Activated CD4-positive, alpha-beta T cell treated with anti-CD3 and anti-CD28 coated beads, Interleukin-2, amount 50 U/mL, for 16 hours (primary cell): Measurements from ENCODE around the gene DCAKD.

ENCODE experiments used
- DNase-seq: peaks from one replicate; pipeline ENCODE4 v3.0.0-alpha.2; 2020

The DCAKD gene, protein sequence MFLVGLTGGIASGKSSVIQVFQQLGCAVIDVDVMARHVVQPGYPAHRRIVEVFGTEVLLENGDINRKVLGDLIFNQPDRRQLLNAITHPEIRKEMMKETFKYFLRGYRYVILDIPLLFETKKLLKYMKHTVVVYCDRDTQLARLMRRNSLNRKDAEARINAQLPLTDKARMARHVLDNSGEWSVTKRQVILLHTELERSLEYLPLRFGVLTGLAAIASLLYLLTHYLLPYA

DNA sequence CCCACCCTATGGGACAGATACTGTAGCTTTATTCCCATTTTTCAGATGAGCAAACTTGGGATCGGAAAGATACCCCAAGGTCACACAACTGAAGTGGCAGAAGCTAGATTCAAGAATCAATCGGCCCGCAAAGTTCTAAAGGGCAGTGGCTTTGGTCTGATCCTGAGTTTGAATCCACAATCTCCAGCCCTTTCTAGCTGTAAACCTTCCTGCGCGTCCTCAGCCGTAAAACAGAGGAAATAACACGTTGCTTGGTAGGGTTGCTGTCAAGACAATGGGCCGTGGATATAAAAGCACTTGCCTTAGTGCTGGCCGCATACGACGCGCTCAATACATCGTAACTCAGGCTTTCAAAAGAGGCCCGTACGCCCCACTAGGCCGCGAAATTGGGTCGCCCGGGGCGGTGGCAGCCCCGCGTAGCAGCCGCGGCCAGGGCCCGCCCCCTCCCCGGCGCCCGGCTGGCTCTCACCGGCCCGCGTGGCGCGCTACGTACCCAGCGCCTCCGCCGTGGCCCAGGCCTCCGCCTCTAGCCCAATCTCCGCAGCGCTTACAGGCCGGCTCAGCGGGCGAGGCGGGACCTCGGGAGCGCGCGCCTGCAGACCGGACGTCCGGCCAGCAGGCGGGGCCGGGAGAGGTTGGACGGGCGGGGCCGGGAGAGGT lies at the start of gene DCAKD:
DCAKD (minus strand) TSS at position 573 of the 660 bp plus-strand sequence. CDS start 16,747 bp downstream, outside the sequence.
- DNase-seq = peak; percentile 95

DNA sequence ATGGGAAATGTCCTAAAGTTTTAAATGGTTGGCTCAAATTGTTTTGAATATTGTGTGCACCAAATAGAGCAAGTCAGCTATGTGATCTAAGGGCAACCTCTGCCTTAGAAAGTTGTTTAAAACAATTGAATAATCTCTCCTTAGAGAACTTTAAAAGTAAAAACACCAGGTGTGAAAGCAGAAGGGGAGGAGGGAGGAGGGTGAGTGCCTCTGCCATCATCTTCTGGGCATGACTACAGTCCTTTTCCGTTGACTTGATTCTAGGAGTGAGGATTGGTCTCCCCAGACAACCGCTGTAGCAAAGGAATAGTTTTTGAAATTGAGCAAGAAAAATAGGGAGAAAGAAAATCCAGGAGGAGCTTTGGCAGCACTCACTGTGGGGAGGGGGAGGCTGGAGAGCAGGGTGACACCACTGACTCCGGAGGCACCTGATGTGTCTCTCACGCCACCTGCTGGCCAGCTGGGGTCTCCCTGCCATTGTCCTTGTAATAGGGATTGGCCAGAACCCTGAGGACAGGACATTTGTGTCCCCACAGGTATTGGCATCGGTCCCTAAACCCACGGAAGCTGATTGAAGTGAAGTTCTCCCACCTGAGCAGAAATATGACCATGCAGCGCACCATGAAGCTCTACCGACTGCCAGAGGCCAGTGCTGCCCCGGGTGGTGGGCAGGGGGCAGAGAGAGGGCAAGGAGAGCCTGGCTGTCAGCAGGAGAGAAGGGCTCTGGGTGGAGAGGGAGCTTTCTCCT lies 47.6 kb upstream of the DCAKD start:
- DNase-seq = peak; percentile 79

DNA sequence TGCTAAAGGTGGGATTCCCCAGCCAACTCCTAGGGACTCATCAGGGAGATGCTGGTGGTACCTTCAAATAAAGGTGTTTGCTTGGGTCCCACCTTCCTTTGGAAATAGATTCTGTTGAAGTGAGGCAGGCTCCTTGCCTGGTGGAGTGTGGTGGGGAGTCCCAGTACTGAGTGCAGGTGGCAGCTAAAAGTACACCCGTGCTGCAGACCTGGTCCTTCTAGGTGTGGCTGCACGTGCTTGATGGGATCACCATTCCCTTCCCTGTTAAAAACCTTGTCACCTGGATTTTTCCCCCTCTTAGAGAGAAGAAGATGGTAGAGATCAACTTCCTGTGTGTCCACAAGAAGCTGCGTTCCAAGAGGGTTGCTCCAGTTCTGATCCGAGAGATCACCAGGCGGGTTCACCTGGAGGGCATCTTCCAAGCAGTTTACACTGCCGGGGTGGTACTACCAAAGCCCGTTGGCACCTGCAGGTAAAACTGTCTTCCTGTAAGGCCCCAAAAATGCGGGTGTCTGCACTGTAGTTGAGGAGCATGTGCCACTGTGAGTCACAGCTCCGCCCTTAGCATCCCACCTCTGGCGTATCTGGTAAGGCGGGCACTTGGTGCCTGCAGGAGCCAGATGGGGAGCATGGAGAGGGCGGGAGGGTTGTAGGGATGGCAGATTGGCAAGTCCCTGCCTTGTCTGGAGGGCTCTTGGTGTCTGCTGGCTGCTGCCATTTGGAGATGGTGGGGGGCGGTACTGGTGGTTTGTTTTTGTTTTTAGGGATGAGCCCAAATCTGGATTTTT lies 46.8 kb upstream of the DCAKD start:
- DNase-seq = no peak

DNA sequence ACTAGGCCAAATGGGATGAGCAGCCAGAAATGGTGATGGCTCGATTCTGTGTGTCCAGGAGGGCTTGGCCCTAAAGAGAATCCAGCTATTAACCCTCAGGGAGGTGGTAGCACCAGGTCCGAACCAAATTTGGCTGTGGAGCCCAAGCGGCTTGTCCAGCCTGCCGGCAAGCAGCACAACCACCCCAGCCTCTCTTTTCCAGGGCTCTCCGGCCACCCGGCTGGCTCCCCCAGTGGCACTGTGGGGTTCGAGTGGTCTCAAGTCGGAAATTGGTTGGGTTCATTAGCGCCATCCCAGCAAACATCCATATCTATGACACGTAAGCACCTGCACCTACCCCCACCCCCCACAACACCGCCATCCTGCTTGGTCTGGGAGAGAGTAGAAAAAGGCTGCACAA lies 45.5 kb upstream of the DCAKD start:
- no peak for DNase-seq

DNA sequence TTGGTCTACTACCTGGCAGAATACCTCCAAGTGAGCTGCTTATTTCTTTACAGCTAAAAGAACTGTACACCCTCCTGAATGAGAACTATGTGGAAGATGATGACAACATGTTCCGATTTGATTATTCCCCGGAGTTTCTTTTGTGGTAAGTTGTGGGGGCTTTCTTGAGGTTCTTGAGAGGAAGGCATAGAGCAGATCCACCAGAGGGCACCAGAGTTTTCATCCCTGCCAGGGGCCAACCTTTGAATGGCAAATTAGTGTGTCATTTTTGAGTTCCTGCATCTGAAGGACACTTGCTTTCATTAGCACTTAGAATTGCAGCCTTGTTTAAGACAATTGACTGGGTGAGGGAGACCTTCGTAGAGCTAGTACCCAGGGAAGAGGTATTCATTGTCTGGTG lies 44.7 kb upstream of the DCAKD start:
- DNase-seq = no peak

DNA sequence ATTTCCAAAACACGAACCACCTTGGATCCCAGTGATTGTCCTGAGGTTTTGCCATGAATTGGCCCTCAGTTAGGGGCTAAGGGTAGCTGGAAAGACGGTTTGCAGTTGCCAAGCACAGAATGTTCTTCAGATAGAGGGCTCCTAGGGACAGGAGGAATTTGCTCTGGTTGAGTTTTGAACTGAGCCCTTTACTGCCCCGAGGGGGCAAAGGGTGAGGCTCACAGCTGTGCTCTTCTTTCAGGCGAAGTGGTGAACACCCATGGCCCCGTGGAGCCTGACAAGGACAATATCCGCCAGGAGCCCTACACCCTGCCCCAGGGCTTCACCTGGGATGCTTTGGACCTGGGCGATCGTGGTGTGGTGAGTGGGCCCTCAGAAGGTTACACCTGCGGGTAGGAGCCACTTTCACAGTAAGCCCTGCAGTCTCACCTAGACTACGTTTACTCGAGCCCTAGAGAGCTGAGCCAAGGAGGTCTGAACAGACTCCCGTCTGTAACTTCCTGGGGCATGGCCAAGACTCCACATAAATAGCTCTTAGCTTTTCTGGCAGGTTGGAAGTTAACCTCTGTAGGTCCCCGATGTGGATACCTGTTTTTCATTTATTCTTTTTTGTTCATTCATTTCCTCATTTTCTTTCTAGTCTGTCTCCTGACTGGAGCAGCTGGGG lies 42.1 kb upstream of the DCAKD start:
- DNase-seq = no peak

DNA sequence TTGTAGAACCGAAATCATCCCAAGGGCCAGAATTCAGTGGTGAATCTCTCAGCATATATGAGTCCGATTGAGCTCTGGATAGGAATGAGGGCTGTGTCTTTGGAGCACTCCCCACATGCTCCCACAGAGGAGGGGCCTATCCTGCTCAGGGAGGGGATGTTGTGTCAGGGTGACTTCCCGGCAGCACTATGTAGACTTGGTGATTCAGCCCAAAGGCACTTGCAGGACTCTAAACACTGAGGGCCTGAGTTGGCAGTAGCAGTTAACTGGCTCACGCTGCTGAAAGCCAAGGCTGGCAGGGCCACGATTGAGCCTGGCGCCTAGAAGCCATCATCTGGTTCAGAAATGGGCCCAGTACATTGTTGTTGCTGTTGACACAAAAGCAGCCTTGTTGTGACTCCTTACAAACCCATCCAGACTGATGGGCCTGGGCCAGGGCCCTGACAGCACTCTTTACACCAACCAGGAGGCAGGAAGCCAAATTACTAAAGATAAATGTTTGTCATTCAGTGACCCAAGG lies 41.5 kb upstream of the DCAKD start:
- DNase-seq = no peak

DNA sequence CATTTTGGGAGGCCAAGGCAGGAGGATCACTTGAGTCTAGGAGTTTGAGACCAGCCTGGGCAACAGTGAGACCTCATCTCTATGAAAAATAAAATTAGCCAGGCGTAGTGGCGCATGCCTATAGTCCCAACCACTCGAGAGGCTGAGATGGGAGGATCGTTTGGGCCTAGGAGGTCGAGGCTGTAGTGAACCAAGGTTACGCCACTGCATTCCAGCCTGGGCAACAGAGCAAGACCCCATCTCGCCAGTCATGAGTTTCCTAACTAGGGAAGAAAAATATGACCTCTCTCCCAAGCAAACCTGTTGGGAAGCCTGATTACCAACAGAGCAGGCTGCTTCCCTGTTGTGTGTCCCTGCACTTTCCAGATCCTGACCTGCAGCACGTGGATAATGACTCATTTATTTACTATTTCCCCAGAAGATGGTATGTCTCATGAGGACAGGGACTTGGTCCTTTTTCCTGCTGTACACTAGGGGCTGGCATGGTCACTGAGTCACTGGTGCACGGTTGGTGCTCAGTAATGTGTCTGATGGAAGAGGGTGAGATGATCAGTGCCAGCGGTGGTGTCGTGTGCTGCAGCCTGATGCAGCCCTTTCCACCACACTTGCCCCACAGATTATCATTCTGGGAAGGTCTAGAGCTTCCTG lies 40.5 kb upstream of the DCAKD start:
- no peak for DNase-seq

DNA sequence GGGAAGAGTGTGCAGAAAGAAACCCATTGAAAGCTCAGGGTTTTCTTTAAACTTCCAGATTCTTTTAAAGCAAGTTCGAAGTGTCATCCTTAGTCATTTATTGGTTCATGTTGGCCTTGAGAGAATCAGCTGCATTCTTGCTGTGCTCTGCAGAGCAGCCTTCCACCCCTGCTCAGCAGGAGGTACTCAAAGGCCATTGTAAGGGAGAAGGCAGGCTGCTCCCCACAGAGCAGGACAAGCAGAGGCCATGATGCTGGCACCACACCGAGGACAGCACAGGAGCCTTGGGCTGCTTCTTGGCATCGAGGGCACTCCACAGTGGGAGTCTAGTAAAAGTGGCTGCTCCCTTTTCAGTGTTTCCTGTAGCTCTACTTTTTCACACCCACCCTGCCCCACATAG lies 39.3 kb upstream of the DCAKD start:
- no peak for DNase-seq

DNA sequence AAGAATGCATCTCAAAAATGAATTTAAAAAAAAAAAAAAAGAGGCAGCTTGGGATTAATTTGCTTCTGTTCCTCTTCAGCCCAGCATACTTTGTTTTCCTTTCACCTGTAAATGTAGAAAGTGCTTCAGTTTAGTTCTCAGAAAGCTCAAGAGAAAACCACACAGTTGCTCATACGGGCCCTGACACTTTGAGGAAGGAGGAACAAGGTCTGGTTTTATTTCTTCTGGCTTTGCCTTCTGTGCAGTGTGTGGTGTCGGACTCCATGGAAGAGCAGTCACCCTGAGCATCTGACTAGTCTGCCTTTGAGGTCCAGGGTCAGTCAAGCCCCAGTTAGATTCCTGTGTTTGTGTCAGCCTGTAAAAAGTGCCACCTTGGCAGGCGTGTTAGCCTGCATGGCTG lies 37.3 kb upstream of the DCAKD start:
- no peak for DNase-seq

DNA sequence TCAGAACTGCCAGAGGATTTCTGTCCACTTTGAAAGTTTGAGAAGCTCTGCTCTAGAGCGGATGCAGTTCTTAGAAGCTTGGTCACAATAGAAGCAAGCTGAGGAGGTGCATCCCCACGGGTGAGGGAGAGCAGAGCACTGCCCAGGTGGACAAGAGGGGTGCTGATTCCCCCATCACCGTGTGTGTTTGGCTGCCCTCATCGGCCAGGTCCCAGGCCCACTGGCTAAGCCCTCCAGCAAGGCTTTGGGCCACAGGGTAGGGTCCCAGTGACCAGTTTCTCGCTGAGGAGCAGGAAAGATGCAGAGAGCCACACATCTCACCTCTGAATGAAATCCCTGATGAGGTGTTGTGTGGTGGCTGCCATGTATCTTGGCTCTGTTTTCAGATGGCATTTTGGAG lies 36.5 kb upstream of the DCAKD start:
- no peak for DNase-seq

DNA sequence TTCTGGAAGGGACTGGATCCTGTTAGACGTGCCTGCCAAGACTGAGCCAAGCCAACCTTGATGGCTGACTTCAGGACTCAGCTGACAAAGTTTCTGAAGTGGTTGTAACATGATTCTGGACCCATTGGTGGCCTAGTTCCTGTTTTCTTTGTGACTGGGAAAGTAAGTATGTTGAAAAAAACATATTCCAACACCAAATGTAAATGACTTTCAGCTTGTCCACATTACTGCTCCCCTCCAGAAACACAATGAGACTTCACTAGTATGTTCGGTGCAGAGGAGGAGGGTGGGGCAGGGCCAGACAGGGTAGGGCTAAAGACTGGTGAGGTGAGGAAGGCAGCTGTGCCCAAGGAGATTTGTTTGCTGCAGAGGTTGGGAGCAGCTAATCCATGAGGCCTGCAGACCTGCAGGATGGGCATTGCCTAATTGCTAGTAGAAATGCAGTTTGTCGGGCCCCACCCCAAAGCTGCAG lies 36.1 kb upstream of the DCAKD start:
- DNase-seq = no peak

DNA sequence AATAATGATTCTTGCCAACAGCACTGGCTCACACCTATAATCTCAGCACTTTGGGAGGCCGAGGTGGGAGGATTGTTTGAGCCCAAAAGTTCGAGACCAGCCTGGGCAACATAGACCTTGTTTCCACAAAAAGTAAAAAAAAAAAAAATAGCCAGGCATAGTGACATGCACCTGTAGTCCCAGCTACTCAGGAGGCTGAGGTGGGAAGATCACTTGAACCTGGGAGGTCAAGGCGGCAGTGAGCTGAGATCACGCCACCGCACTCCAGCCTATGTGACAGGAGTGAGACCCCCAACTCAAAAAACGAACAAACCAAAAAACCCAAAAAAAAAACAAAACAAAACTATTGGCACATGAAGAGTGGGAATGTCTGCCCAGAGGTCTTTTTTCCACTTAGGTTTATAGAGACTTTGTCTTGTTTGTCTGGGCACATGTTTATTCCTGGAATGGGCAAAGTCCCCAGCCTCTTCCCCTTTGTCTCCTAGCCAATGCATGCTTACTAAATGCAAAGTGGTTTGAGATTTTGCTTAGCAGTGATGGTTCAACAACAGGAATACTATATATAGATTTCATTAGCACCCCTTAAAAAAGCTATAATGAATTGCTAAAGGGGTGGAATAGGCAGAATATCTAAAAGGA lies 35.6 kb upstream of the DCAKD start:
- no peak for DNase-seq

DNA sequence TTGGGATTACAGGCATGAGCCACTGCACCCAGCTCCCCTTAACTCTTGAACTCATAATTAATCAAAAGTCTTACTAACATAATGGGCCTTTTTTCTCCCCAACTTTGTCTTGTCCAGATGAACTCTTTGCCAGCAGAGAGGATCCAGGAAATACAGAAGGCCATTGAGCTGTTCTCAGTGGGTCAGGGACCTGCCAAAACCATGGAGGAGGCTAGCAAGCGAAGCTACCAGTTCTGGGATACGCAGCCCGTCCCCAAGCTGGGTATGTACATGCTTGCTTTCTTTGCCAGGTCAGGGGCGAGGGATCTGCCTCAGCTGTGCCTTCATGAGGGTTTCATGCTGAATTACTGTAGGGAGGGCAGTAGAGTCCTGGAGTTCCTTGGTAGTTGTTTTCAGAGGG lies 35.0 kb upstream of the DCAKD start:
- DNase-seq = no peak

DNA sequence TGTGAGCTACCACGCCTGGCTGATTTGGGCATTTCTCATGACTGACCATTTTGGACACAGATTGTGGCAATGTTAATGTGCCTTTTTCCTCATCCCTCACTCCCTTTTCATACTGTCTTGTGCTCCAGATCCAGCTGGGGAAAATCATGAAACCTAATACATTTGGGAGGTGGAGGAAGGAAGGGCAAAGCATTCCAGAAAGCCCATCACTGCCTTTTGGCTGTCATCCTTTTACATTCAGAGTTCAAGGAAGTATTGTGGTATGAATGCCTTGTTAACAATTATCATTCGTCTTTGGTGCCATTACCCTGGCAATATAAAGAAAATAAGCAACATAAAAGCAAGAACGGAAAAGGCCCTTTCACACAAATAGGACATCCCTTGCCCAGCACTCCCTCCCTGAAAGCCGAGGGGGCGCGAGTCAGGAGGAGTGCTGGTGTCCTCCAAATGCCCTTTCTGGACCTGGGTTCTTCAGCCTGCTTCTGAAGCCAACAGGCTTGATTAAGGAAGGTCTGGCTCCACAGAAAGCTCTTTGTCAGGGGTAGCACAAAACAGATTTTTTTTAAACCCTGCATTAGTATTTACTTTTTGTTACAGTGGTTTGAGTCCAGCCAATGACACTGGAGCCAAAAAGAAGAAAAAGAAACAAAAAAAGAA lies 29.7 kb upstream of the DCAKD start:
- DNase-seq = no peak

DNA sequence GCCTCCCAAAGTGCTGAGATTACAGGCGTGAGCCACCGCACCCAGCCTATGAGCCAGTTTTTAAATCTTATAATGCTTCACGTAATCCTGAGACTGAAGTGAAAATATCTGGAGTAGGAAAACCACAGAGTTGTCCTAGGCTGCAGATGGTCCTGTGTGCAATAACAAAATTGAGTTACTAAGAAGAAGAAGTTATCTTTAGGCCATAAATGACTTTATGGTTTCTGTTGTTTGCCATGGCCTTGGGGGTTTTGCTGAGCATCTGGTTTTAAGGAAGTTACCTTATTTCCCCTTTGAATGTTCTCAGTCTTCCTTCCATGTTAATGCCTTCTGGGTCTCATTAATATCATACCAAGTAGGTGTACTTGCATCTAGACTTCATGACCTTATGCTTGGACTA lies 26.2 kb upstream of the DCAKD start:
- DNase-seq = peak; percentile 44

DNA sequence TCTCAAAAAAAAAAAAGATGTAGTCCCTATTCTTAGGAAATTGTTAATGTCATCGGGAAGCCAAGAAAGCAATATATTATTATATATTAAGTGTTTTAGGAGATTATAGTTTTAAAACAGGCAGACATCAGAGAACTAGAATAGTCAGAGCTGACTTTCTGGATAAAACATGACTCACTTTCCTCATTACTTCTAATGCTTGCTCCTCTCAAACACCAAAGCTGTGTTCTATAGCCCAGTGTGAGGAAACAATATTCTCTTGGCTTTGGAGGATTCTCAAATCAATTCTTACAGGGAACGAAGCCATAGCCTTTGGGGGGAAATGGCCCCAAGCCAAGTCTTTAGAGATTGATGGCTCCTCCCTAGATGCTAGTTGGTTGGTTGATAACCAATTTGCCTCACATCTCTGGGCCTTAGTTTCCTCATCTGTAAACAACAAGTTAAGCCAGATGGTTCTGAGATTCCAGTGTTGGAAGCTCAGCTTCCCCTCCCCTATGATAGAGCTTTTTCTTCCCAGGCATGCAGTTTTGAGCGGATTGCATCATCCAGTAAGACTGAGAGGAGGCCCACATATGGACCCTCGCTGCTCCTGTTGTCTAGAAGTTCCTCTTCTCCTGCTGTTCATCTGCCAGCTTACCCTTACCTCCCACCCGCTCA lies 22.1 kb upstream of the DCAKD start:
- DNase-seq = no peak

DNA sequence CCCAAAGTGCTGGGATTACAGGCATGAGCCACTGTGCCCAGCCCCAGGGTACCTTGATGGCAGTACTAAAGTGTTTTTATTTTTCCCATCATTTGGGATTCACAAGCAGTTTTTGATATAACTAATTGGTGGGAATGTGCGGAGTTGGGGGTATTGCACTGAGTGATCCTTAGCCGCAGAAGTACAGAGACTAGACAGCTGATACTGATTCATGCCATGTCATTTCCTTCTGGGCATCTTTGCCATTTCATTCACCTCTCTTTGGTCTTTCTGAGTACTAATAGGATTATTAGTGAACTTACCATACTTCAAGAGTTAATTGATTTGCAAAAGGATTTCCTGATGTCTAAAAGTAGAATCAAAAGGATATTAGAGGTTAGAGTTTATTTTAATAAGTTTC lies 19.4 kb upstream of the DCAKD start:
- no peak for DNase-seq

DNA sequence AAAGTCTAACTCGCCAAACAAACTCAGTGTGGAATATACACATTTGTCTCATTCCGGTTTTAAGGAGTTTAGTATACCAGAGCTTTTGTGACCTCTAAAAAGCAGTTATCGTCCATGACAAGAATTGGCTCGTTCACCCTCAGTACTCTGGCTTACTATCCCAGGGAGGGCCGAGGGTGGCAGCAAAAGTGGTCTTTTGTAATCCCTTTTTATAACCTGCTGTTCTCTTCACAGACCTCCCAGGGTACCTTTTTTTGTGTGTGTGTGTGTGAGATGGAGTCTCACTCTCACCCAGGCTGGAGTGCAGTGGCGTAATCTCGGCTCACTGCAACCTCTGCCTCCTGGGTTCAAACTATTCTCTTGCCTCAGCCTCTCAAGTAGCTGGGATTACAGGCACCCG lies 18.6 kb upstream of the DCAKD start:
- no peak for DNase-seq

DNA sequence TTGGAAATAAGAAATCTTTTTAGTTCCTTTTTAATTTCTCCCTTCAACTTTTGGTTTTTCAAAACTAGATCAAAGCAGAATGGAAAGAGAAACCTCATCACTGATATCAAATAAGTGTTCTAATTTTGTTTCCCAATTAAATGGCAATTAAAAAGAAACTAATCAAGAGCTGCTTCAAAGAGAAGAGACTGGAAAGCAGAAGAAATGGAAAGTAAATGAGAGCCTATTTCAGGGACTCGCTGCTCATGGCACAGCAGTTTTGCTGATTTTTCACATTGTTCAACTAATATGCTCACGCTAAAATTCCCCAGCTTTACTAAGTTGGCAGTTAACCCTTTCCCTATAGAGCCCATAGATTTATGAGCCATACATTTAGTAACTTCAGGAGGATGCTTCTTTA lies 16.2 kb upstream of the DCAKD start:
- DNase-seq = no peak
